IMR-90 (cell line): ENCODE data around the gene HOXB6. TPM values are rescaled to one million over a fixed set of nuclear protein-coding genes. Genes with fewer than 3 reads are reported as not detected.

ENCODE experiments used
- ATAC-seq: fragments of 200-7000 bp; cut with Tn5 transposase; 2 replicates; pipeline ENCODE4 v1.9.1; 2020; ENCODE audit warnings: low read depth, mild to moderate bottlenecking, moderate library complexity
- BruUV-seq: library from RNA; stranded (reverse); fragments of 400-500 nt; replicated peaks from 2 replicates; lab custom pipeline; 2021; lab: Mats Ljungman, UMichigan
- CTCF ChIA-PET: fragments of 300-600 bp; formaldehyde crosslinking; extraction: SDS; loops from one replicate; lab custom pipeline; 2021; ENCODE audit warnings: antibody characterized with exemption; lab: Yijun Ruan, JAX
- POLR2A ChIA-PET: fragments of 300-600 bp; sonication (Branson Sonifier 250); formaldehyde crosslinking; loops from one replicate; lab custom pipeline; 2022; ENCODE audit warnings: antibody characterized with exemption; ENCODE audit not compliant: unreplicated experiment; lab: Charles Lee
- DNase-seq: peaks from one replicate; pipeline ENCODE4 v3.0.0; 2013
- H2AFZ ChIP-seq: replicated peaks from 2 replicates; pipeline ENCODE3; 2013; ENCODE audit warnings: low read length, mild to moderate bottlenecking; ENCODE audit not compliant: poor library complexity
- H2AK5ac ChIP-seq: 2 replicates; pipeline ENCODE4 v1.6.1; 2013; ENCODE audit warnings: low read depth, low read length, inconsistent platforms
- H2AK9ac ChIP-seq: replicated peaks from 2 replicates; pipeline ENCODE3; 2013; ENCODE audit warnings: mild to moderate bottlenecking, low read depth, low read length, moderate library complexity; ENCODE audit not compliant: poor library complexity
- H2BK120ac ChIP-seq: 2 replicates; pipeline ENCODE4 v1.6.1; 2013; ENCODE audit warnings: low read depth, low read length, inconsistent platforms
- H2BK15ac ChIP-seq: 3 replicates; pipeline ENCODE4 v1.6.1; 2013; ENCODE audit warnings: low read depth, low read length, inconsistent platforms
- H2BK20ac ChIP-seq: 2 replicates; pipeline ENCODE4 v1.6.1; 2013; ENCODE audit warnings: low read depth, mild to moderate bottlenecking, inconsistent platforms, low read length, moderate library complexity
- H2BK5ac ChIP-seq: 2 replicates; pipeline ENCODE4 v1.6.1; 2013; ENCODE audit warnings: mild to moderate bottlenecking, low read depth, low read length, inconsistent platforms; ENCODE audit not compliant: poor library complexity, severe bottlenecking
- H3K14ac ChIP-seq: replicated peaks from 2 replicates; pipeline ENCODE4 v1.6.1; 2013; ENCODE audit warnings: low read depth, low read length, inconsistent platforms
- H3K18ac ChIP-seq: 2 replicates; pipeline ENCODE4 v1.6.1; 2013; ENCODE audit warnings: low read depth, low read length, control low read depth
- H3K23ac ChIP-seq: 2 replicates; pipeline ENCODE4 v1.6.1; 2013; ENCODE audit warnings: low read depth, low read length, inconsistent platforms
- H3K27ac ChIP-seq: 2 replicates; pipeline ENCODE4 v1.5.1; 2013; ENCODE audit warnings: mild to moderate bottlenecking, control low read depth, low read length; ENCODE audit not compliant: insufficient read depth
- H3K27me3 ChIP-seq: 2 replicates; pipeline ENCODE4 v1.6.1; 2013; ENCODE audit warnings: low read length; ENCODE audit not compliant: control insufficient read depth, insufficient read depth
- H3K36me3 ChIP-seq: 2 replicates; pipeline ENCODE4 v1.6.1; 2013; ENCODE audit warnings: low read length, mixed read lengths; ENCODE audit not compliant: control insufficient read depth, insufficient read depth
- H3K4ac ChIP-seq: 2 replicates; pipeline ENCODE4 v1.6.1; 2013; ENCODE audit warnings: low read depth, low read length, inconsistent platforms
- H3K4me1 ChIP-seq: 2 replicates; pipeline ENCODE4 v1.6.1; 2013; ENCODE audit warnings: low read length, mixed read lengths; ENCODE audit not compliant: control insufficient read depth, insufficient read depth
- H3K4me2 ChIP-seq: 2 replicates; pipeline ENCODE4 v1.6.1; 2013; ENCODE audit warnings: low read depth, mild to moderate bottlenecking, control low read depth, low read length, moderate library complexity
- H3K4me3 ChIP-seq: 2 replicates; pipeline ENCODE4 v1.5.1; 2013; ENCODE audit warnings: low read depth, mild to moderate bottlenecking, control low read depth, low read length, moderate library complexity; ENCODE audit not compliant: insufficient read depth
- H3K56ac ChIP-seq: 2 replicates; pipeline ENCODE4 v1.6.1; 2013; ENCODE audit warnings: low read length, inconsistent platforms; ENCODE audit not compliant: insufficient read depth; ENCODE audit errors: extremely low read depth
- H3K79me1 ChIP-seq, 2 experiments: 2 replicates each; pipeline ENCODE4 v1.6.1; 2013; ENCODE audit warnings: low read length in 2 of 2, inconsistent platforms in 1 of 2, low read depth in 1 of 2
- H3K9ac ChIP-seq: 2 replicates; pipeline ENCODE4 v1.6.1; 2013; ENCODE audit warnings: low read depth, low read length, control low read depth
- H3K9me1 ChIP-seq: 2 replicates; pipeline ENCODE4 v1.6.1; 2013; ENCODE audit warnings: low read length, inconsistent platforms; ENCODE audit not compliant: insufficient read depth
- H3K9me3 ChIP-seq: 2 replicates; pipeline ENCODE4 v1.6.1; 2013; ENCODE audit warnings: low read length; ENCODE audit not compliant: control insufficient read depth, insufficient read depth
- H4K20me1 ChIP-seq: 2 replicates; pipeline ENCODE4 v1.6.1; 2013; ENCODE audit warnings: low read length, inconsistent platforms; ENCODE audit not compliant: insufficient read depth
- H4K5ac ChIP-seq: 2 replicates; pipeline ENCODE4 v1.6.1; 2013; ENCODE audit warnings: mild to moderate bottlenecking, low read depth, low read length, control low read depth
- H4K8ac ChIP-seq, 2 experiments: 2 replicates each; pipeline ENCODE4 v1.6.1; 2013; ENCODE audit warnings: low read depth in 2 of 2, low read length in 2 of 2, control low read depth in 1 of 2, inconsistent platforms in 1 of 2
- H4K91ac ChIP-seq: 2 replicates; pipeline ENCODE4 v1.6.1; 2013; ENCODE audit warnings: low read depth, low read length, inconsistent platforms; ENCODE audit not compliant: insufficient read depth
- CEBPB ChIP-seq: IDR thresholded peaks from 2 replicates; pipeline ENCODE4 v1.6.1; 2012; ENCODE audit warnings: low read depth, low read length, improper control_type of control experiment
- CTCF ChIP-seq: conservative IDR thresholded peaks from 2 replicates; pipeline ENCODE4 v1.5.1; 2012; ENCODE audit warnings: mild to moderate bottlenecking, low read depth, low read length, improper control_type of control experiment
- FOS ChIP-seq: fragments of 150-350 bp; IDR thresholded peaks from 2 replicates; pipeline ENCODE4 v1.6.1; 2016; ENCODE audit warnings: low read depth, low read length
- MAZ ChIP-seq: IDR thresholded peaks from 2 replicates; pipeline ENCODE4 v1.6.1; 2012; ENCODE audit warnings: low read depth, mild to moderate bottlenecking, low read length, improper control_type of control experiment, moderate library complexity, borderline replicate concordance
- MXI1 ChIP-seq: IDR thresholded peaks from 2 replicates; pipeline ENCODE4 v1.6.1; 2012; ENCODE audit warnings: low read depth, mild to moderate bottlenecking, low read length, moderate library complexity, borderline replicate concordance
- NFE2L2 ChIP-seq: fragments of 150-350 bp; IDR thresholded peaks from 2 replicates; pipeline ENCODE4 v1.6.1; 2016; ENCODE audit warnings: low read depth, mild to moderate bottlenecking, low read length
- POLR2A ChIP-seq: IDR thresholded peaks from 2 replicates; pipeline ENCODE4 v1.6.1; 2012; ENCODE audit warnings: mild to moderate bottlenecking, low read depth, low read length
- RAD21 ChIP-seq: IDR thresholded peaks from 2 replicates; pipeline ENCODE4 v1.6.1; 2012; ENCODE audit warnings: low read length, improper control_type of control experiment
- WGBS, 2 experiments: methylation state at CpG; one replicate each; pipeline versions ENCODE4 v1.1.5 to v1.1.7; 2013; ENCODE audit warnings: missing lambda C conversion rate in 2 of 2; ENCODE audit not compliant: insufficient read length in 1 of 2; ENCODE audit errors: extremely low coverage in 2 of 2; 5-methylcytosine and 5-hydroxymethylcytosine counted together
- dilution Hi-C: fragments of 300-500 bp; cut with HindIII; formaldehyde crosslinking; loops from one replicate; pipeline ENCODE4 v1.14.3; 2018; ENCODE audit warnings: low sequenced_read_pairs; ENCODE audit not compliant: unreplicated experiment
- in situ Hi-C: fragments of 300-500 bp; cut with MboI; formaldehyde crosslinking; loops from 3 replicates; pipeline ENCODE4 v1.14.3; 2019; ENCODE audit warnings: low sequenced_read_pairs, inconsistent platforms, mixed read lengths
- intact Hi-C: fragments of 100-400 bp; cut with micrococcal nuclease; formaldehyde crosslinking; loops from 2 replicates; pipeline ENCODE4 v1.10.0; 2022
- polyA plus RNA-seq, 3 experiments: library from polyadenylated mRNA; depleted of rRNA; stranded (reverse); fragments of >200 nt; gene quantifications; 2 replicates each; pipeline ENCODE4 v1.2.3, GENCODE V29; 2012; ENCODE audit warnings: low replicate concordance in 1 of 3
- total RNA-seq: library from RNA; depleted of rRNA; stranded (reverse); fragments of >200 nt; gene quantifications from 2 replicates; pipeline ENCODE4 v1.2.3, GENCODE V29; 2012

Gene HOXB6
- total and polyA plus RNA-seq, 2 of the 4 experiments (the other 2 are of a cell fraction), result 11.1 to 42.2 TPM

DNA sequence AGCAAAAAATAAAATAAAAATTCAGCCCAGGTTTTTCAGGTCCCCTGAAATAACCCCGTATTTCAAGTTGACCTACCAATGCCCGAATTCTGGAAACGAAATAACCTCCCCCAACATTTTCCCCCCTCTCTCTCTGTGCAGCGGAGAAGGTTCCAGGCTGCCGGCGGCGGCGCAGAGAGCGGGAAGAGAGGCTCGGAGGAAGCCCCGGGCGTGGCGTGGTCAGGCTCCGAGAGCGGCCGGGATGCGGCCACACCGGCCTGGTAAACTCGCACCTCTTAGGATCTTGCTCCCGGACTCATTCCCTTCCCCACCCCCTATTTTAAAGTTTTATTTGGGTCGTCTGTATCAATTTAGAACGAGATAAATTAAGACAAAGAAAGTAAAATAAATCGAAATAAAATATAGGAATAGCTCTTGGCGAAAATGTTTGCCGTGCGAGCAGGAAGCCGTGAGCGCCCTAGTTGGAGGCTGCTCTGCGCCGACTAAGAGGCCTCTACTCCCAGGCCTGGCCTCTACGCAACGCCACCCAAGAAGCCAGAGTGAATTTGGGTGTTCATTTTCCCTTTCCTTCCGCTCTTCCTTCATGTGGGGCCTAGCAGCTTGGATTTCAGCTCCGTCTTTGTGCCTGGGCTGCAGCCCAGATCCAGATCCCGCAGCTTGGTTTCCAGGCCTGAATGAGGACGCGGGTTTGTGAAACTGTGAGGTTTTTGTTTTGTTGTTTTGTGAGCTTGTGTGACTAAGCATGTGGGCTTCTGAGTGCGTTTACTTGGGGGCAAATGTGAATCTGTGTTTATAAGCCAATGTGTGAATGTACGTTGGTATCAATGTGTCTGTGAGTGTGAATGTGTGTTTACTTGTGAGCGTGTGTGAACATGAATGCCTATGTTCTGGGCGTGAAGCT, 1.5 kb upstream of the HOXB6 start:
- Histone ChIP-seq H2BK120ac (no peak overlapping the region), H2AK9ac (no peak overlapping the region), H4K8ac (no peak overlapping the region), H2BK5ac (no peak overlapping the region), H3K27me3 (no peaks in the 10 kb centered on the region), H4K5ac (no peak overlapping the region), H3K9me3 (no peaks in the 10 kb centered on the region), H3K79me1 (peaks cover 12 to 41% of the 10 kb centered on the region in 2 experiments; a peak in 3 of 4 replicates), H3K4me2 (no peak overlapping the region), H3K14ac (no peak overlapping the region), H3K56ac (no peak overlapping the region), H3K4me3 (no peak overlapping the region), H4K91ac (no peak overlapping the region), H2BK15ac (no peak overlapping the region), H3K23ac (no peak overlapping the region), H4K20me1 (0 out of 2 replicates have a peak, but pooled peaks cover 3% of the 10 kb centered on the region), H2AFZ (no peak overlapping the region), H2AK5ac (no peak overlapping the region), H3K4me1 (peaks cover 10% of the 10 kb centered on the region), H2BK20ac (no peak overlapping the region), H3K27ac (no peak overlapping the region), H3K9ac (no peak overlapping the region), H3K36me3 (peaks cover 7% of the 10 kb centered on the region), H3K9me1 (0 out of 2 replicates have a peak, but pooled peaks cover 3% of the 10 kb centered on the region), H3K18ac (no peak overlapping the region), H3K4ac (no peak overlapping the region)
- CTCF ChIA-PET, result interaction anchor here (0.6 kb wide), 1 partner anchor 299 kb away, joined by 3 read pairs; no protein-coding TSS in a partner anchor
- in situ Hi-C loops, result no loop called here
- ATAC-seq, result no peak
- POLR2A ChIA-PET, result no interaction called here
- TF ChIP-seq NFE2L2, result no peak
- TF ChIP-seq RAD21, result no peak
- no peak for TF ChIP-seq CEBPB
- TF ChIP-seq FOS, result no peak
- TF ChIP-seq MXI1, result no peak
- no peak for TF ChIP-seq MAZ
- no peak for TF ChIP-seq CTCF
- no peak for TF ChIP-seq POLR2A
- no TSS peak for BruUV-seq
- 91% methylated on average over 18 of the region's 41 CpGs; no CpG with 5 or more reads in 1 of the 2 experiments for WGBS, 2 experiments
- intact Hi-C loops, result no loop called here
- DNase-seq, result no peak
- dilution Hi-C loops, result no loop called here
